WERI-Rb-1 (cell line): ENCODE results near the gene ARNT2.

Experiments
- DNase-seq: peaks from one replicate; pipeline ENCODE4 v3.0.0-alpha.2; 2020
- H3K27ac ChIP-seq: fragments of 250-450 bp; sonication (Bioruptor Pico); 2 replicates; pipeline ENCODE4 v1.5.1; 2020; ENCODE audit warnings: mild to moderate bottlenecking, moderate library complexity
- H3K27me3 ChIP-seq: fragments of 250-450 bp; sonication (Bioruptor Pico); 2 replicates; pipeline ENCODE4 v1.5.1; 2021; ENCODE audit warnings: mild to moderate bottlenecking, low read depth, moderate library complexity; ENCODE audit not compliant: insufficient read depth, severe bottlenecking
- H3K36me3 ChIP-seq: fragments of 250-450 bp; sonication (Bioruptor Pico); 2 replicates; pipeline ENCODE4 v1.5.1; 2020; ENCODE audit warnings: mild to moderate bottlenecking, moderate library complexity
- H3K4me3 ChIP-seq: 2 replicates; pipeline ENCODE4 v1.5.1; 2011; ENCODE audit warnings: low read depth, mild to moderate bottlenecking, control low read depth, low read length
- H3K9me3 ChIP-seq: fragments of 250-450 bp; sonication (Bioruptor Pico); 2 replicates; pipeline ENCODE4 v1.5.1; 2021; ENCODE audit warnings: mild to moderate bottlenecking, moderate library complexity; ENCODE audit not compliant: severe bottlenecking
- TF ChIP-seq, protein P1 (sequence below): IDR thresholded peaks from 2 replicates; pipeline ENCODE4 v1.5.1; 2011; ENCODE audit warnings: low read depth, mild to moderate bottlenecking, control low read depth, inconsistent platforms, low read length

Gene ARNT2

DNA sequence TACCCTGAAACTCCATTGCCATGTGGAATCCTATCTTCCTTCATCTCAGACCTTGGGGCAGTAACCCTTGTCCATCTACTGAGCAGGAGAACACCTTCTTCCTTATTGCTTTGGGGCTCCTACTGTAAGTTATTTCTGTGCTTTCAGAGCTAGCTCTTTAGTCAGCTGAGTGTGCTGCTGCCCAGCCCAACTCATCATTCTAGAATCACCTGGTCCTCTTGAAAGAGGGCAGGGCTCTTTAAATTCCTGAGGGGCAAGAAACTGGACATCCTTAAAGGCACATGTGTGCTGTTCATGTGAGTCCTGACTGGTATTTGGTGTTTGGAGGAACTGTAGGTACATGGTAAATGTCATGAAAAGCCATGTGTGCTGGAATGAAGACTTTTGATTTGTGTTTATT, 140.9 kb downstream of the ARNT2 start:
- DNase-seq, result no peak
- Histone ChIP-seq H3K27ac (no peak overlapping the region), H3K9me3 (no peaks in the 10 kb centered on the region), H3K4me3 (no peak overlapping the region), H3K27me3 (no peaks in the 10 kb centered on the region), H3K36me3 (no peaks in the 10 kb centered on the region)
- TF ChIP-seq, protein P1, sequence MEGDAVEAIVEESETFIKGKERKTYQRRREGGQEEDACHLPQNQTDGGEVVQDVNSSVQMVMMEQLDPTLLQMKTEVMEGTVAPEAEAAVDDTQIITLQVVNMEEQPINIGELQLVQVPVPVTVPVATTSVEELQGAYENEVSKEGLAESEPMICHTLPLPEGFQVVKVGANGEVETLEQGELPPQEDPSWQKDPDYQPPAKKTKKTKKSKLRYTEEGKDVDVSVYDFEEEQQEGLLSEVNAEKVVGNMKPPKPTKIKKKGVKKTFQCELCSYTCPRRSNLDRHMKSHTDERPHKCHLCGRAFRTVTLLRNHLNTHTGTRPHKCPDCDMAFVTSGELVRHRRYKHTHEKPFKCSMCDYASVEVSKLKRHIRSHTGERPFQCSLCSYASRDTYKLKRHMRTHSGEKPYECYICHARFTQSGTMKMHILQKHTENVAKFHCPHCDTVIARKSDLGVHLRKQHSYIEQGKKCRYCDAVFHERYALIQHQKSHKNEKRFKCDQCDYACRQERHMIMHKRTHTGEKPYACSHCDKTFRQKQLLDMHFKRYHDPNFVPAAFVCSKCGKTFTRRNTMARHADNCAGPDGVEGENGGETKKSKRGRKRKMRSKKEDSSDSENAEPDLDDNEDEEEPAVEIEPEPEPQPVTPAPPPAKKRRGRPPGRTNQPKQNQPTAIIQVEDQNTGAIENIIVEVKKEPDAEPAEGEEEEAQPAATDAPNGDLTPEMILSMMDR, result no peak

- DNase-seq, result no peak
- Histone ChIP-seq H3K27me3 (no peaks in the 10 kb centered on the region), H3K9me3 (no peaks in the 10 kb centered on the region), H3K36me3 (no peaks in the 10 kb centered on the region), H3K4me3 (no peak overlapping the region), H3K27ac (no peak overlapping the region)
- TF ChIP-seq, protein P1, result no peak
Measured at GRCh38 chr15:80547264-80547663, 143.1 kb downstream of the ARNT2 start.

DNA sequence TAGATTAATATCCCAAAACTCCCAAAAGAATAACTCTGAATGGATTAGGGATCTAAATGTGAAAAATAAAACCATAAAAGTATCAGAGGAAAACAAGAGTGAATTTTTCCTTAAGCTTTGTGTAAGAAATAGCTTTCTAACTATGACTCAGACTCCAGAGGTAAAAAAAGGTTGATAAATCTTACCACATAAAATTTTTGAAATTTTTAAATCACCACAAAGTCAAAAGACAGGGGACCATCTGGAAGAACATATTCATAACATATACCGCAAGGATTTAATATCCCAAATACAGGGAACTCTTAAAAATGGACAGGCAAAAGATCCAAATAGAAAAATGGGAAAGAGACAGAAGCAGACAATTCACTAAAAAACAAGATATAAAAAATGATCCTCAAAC, 145.0 kb downstream of the ARNT2 start:
- Histone ChIP-seq H3K9me3 (no peaks in the 10 kb centered on the region), H3K4me3 (no peak overlapping the region), H3K27me3 (no peaks in the 10 kb centered on the region), H3K27ac (no peak overlapping the region), H3K36me3 (no peaks in the 10 kb centered on the region)
- DNase-seq, result no peak
- TF ChIP-seq, protein P1, result no peak

DNA sequence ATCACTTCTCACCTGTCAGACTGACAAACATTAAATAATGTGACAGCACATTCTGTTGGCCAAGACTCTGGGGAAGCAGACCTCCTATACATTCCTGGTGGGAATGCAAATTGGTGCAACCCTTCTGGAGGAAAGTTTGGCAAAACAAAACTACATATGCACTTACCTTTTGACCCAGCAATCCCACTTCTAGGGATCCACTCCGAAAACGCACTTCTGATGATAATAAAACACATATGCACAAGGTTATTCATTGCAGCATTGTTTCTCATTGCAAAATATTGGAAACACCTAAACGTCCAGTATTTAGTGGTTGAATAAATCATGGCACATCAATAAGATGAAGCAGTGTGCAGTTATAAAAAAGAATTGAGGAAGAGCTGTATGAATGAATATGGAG, 145.5 kb downstream of the ARNT2 start:
- no peak overlapping the region for H3K4me3 ChIP-seq
- TF ChIP-seq, protein P1, result no peak
- DNase-seq, result no peak
- H3K27me3 ChIP-seq, result no peaks in the 10 kb centered on the region
- H3K27ac ChIP-seq, result no peak overlapping the region
- H3K9me3 ChIP-seq, result no peaks in the 10 kb centered on the region
- H3K36me3 ChIP-seq, result no peaks in the 10 kb centered on the region

DNA sequence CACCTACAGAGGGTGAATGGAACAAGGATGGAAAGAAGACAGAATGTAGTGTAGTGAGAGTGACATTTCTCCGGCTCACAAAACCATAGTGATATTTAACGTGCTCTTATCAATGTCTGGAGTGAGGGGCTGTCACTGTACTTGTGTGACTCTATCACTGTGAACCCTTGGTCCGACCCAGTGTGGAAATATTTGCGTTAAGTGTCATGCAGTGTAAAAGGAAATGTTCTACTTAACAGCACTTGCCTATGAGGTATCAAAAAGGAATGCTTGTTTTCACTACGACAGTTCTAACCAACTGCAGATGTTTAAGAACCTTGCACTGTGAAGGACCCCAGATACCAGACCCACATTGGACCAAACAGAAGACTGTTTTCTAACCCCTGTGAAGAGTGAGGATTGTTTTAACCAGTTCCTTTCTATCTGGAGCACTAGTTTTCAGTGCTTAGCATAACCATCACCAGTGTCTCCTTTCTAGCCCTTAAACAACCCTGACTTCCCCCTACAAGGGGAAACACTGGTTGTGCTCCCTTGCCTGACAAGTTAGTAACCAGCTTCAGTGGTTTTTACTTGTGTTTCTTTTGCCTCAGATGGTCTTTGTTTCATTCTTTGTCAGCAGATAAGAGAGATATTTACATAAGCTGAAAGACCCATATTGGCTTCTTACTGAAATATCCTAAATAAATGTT, 146.2 kb downstream of the ARNT2 start:
- H3K4me3 ChIP-seq, result no peak overlapping the region
- TF ChIP-seq, protein P1, result no peak
- DNase-seq, result no peak
- no peaks in the 10 kb centered on the region for H3K27me3 ChIP-seq
- H3K36me3 ChIP-seq, result peaks cover 4% of the 10 kb centered on the region
- no peaks in the 10 kb centered on the region for H3K9me3 ChIP-seq
- H3K27ac ChIP-seq, result no peak overlapping the region

GRCh38 chr15:80550908-80551260, 146.7 kb downstream of the ARNT2 start:
- peaks cover 8% of the 10 kb centered on the region for H3K36me3 ChIP-seq
- H3K9me3 ChIP-seq, result no peaks in the 10 kb centered on the region
- no peak overlapping the region for H3K27ac ChIP-seq
- H3K4me3 ChIP-seq, result no peak overlapping the region
- TF ChIP-seq, protein P1, result no peak
- no peaks in the 10 kb centered on the region for H3K27me3 ChIP-seq
- no peak for DNase-seq
